GM12801 (cell line): ENCODE measurements around the gene PLEKHM2.

Experiments used
- CTCF ChIP-seq: IDR thresholded peaks from one replicate; pipeline ENCODE4 v1.5.1; 2011; ENCODE audit warnings: control low read depth; ENCODE audit not compliant: insufficient read length; ENCODE audit errors: extremely low read depth

Gene PLEKHM2

GRCh38 chr1:15735304-15736037 is 51.4 kb downstream of the PLEKHM2 start:
- no peak for TF ChIP-seq CTCF

- no peak for TF ChIP-seq CTCF
Observed at GRCh38 chr1:15736038-15736891, 52.1 kb downstream of the PLEKHM2 start, which contains the start of gene SLC25A34. Gene SLC25A34, plus strand, starts transcription at chr1:15736258. Its CDS starts 228 bp downstream, at chr1:15736486.

GRCh38 chr1:15736892-15737261 is 52.8 kb downstream of the PLEKHM2 start:
- TF ChIP-seq CTCF = no peak

- TF ChIP-seq CTCF = no peak
Observed at GRCh38 chr1:15737324-15738319, 53.5 kb downstream of the PLEKHM2 start.

- no peak for TF ChIP-seq CTCF
Observed at GRCh38 chr1:15738416-15739113, 54.4 kb downstream of the PLEKHM2 start.

GRCh38 chr1:15739259-15739658 is 55.1 kb downstream of the PLEKHM2 start:
- TF ChIP-seq CTCF = no peak
